Breast epithelium (tissue), 3 donors: ENCODE data around the gene CT45A1.

ENCODE experiments used
- POLR2A ChIP-seq: fragments of 450-650 bp; IDR thresholded peaks from one replicate; pipeline ENCODE4 v1.6.1; 2016; ENCODE audit warnings: antibody characterized with exemption, mild to moderate bottlenecking, moderate library complexity
- POLR2AphosphoS5 ChIP-seq, 3 donors: sonication (generic); formaldehyde crosslinking; IDR thresholded peaks; one replicate each; pipeline ENCODE4 v1.6.1; 2017; ENCODE audit warnings: antibody characterized with exemption in 3 of 3
- TF ChIP-seq, protein P1 (sequence below), 3 donors: fragments of 450-650 bp; IDR thresholded peaks; one replicate each; pipeline ENCODE4 v1.5.1; 2016 to 2017; ENCODE audit warnings: antibody characterized with exemption in 3 of 3, mild to moderate bottlenecking in 3 of 3, moderate library complexity in 3 of 3

DNA sequence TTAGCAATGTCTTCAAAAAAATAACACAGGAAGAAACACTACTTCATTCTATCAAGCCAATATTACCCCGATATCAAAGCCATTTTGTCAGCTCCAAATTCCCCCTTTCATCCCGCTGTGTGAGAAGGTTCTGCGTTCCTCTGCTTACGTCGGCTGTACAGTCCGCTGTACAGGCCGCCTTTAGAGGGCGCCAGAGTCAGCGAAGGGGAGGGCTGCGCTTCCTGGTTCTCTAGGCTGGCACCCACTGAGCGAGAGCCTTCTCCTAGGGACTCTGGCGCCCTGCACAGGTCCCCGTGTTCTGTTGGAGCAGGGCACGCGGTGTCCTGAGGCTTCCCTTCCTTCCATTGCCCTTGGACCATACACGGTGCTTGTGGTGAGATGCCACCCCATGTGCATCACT is 25.3 kb upstream of the CT45A1 start:
- TF ChIP-seq, protein P1, sequence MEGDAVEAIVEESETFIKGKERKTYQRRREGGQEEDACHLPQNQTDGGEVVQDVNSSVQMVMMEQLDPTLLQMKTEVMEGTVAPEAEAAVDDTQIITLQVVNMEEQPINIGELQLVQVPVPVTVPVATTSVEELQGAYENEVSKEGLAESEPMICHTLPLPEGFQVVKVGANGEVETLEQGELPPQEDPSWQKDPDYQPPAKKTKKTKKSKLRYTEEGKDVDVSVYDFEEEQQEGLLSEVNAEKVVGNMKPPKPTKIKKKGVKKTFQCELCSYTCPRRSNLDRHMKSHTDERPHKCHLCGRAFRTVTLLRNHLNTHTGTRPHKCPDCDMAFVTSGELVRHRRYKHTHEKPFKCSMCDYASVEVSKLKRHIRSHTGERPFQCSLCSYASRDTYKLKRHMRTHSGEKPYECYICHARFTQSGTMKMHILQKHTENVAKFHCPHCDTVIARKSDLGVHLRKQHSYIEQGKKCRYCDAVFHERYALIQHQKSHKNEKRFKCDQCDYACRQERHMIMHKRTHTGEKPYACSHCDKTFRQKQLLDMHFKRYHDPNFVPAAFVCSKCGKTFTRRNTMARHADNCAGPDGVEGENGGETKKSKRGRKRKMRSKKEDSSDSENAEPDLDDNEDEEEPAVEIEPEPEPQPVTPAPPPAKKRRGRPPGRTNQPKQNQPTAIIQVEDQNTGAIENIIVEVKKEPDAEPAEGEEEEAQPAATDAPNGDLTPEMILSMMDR (IDR thresholded peaks at IDR 0.05): no peak
- no peak for TF ChIP-seq POLR2A
- TF ChIP-seq POLR2AphosphoS5 (IDR thresholded peaks at IDR 0.05): no peak
